Thyroid gland (tissue), 4 donors: ENCODE measurements around the gene SYT13. TPM values are rescaled to one million over a fixed set of nuclear protein-coding genes. Genes with fewer than 3 reads are reported as not detected.

Experiments used
- DNase-seq, 2 donors: peaks; one replicate each; pipeline ENCODE4 v3.0.0-alpha.2; 2019
- H3K27ac ChIP-seq, 3 donors: fragments of 200-600 bp; sonication (generic); 1 replicate in 2 of 3; 2 replicates in 1 of 3; pipeline ENCODE4 v1.5.1; 2016 to 2019; ENCODE audit warnings: mild to moderate bottlenecking in 1 of 3, moderate library complexity in 1 of 3
- H3K27me3 ChIP-seq: fragments of 200-600 bp; sonication (generic); one replicate; pipeline ENCODE4 v1.5.1; 2019
- H3K36me3 ChIP-seq, 2 donors: fragments of 200-600 bp; sonication (generic); one replicate each; pipeline ENCODE4 v1.5.1; 2016 to 2019
- H3K4me1 ChIP-seq, 2 donors: fragments of 200-600 bp; sonication (generic); one replicate each; pipeline ENCODE4 v1.5.1; 2017 to 2019
- H3K4me3 ChIP-seq, 3 donors: fragments of 200-600 bp; sonication (generic); replicated peaks in 1 of 3; 1 replicate in 2 of 3; 2 replicates in 1 of 3; pipeline ENCODE4 v1.5.1; 2016; ENCODE audit warnings: mild to moderate bottlenecking in 1 of 3
- H3K9me3 ChIP-seq: fragments of 200-600 bp; sonication (generic); one replicate; pipeline ENCODE4 v1.5.1; 2017
- POLR2A ChIP-seq, 2 donors: fragments of 450-650 bp; IDR thresholded peaks; one replicate each; pipeline ENCODE4 v1.6.1; 2017; ENCODE audit warnings: antibody characterized with exemption in 2 of 2, mild to moderate bottlenecking in 2 of 2, moderate library complexity in 1 of 2
- WGBS, 2 donors: methylation state at CpG; one replicate each; pipeline ENCODE4 v1.1.5; 2017; 5-methylcytosine and 5-hydroxymethylcytosine counted together
- intact Hi-C: fragments of 100-400 bp; cut with DNase I; formaldehyde crosslinking; loops from one replicate; pipeline ENCODE4 v1.15.1; 2023
- total RNA-seq, 4 donors: library from RNA; depleted of rRNA; stranded (reverse); fragments of >200 nt; gene quantifications; one replicate each; pipeline ENCODE4 v1.2.3, GENCODE V29; 2016
- TF ChIP-seq, protein P1 (sequence below), 6 experiments: fragments of 200-600 bp in 3 of 6; fragments of 450-650 bp in 3 of 6; sonication (generic) in 3 of 6; IDR thresholded peaks; one replicate each; pipeline ENCODE4 v1.5.1; 2016 to 2019; ENCODE audit warnings: antibody characterized with exemption in 6 of 6, mild to moderate bottlenecking in 2 of 6, inconsistent platforms in 1 of 6, moderate library complexity in 1 of 6

Gene SYT13
- total RNA-seq, 4 donors from 2014 or later, result 1.6 to 12.7 (median 4.3) TPM

DNA sequence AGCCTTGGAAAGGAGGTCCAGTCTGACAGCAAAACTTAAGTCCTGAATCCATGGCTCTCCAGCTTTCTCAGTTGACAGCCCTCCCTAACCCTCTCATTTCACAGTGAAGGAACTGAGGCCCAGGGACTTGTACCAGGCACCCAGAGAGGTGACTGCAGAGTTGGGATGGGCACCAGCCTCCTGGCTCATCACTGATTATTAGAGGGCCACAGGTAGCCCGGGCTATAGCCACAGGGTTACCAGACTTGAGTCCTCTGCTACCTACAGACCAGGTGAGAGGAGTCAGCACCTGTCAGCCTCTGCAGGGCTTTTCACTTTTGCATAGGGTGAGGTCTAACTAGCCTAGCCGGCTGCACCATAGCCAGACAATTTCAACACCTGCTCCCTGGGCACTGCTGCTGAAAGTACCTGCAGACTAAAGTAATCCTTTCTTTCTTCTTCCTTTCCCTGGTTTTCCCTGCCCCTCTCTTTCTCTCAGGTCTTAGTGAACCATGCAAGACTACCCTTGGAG, 37.6 kb downstream of the SYT13 start:
- 88 to 93% methylated on average over 2 of the region's 2 CpGs for WGBS, 2 donors
- H3K4me3 ChIP-seq, result no peak overlapping the region

GRCh38 chr11:45247433-45247832, 38.7 kb downstream of the SYT13 start:
- H3K4me1 ChIP-seq, result no peaks in the 10 kb centered on the region
- WGBS, 2 donors, result 47 to 68% methylated on average over 2 of the region's 2 CpGs
- no peaks in the 10 kb centered on the region for H3K9me3 ChIP-seq
- H3K4me3 ChIP-seq, result no peak overlapping the region
- no peak overlapping the region for H3K27ac ChIP-seq
- intact Hi-C loops, result no loop called here
- TF ChIP-seq POLR2A (IDR thresholded peaks at IDR 0.05), result no peak
- TF ChIP-seq, protein P1, sequence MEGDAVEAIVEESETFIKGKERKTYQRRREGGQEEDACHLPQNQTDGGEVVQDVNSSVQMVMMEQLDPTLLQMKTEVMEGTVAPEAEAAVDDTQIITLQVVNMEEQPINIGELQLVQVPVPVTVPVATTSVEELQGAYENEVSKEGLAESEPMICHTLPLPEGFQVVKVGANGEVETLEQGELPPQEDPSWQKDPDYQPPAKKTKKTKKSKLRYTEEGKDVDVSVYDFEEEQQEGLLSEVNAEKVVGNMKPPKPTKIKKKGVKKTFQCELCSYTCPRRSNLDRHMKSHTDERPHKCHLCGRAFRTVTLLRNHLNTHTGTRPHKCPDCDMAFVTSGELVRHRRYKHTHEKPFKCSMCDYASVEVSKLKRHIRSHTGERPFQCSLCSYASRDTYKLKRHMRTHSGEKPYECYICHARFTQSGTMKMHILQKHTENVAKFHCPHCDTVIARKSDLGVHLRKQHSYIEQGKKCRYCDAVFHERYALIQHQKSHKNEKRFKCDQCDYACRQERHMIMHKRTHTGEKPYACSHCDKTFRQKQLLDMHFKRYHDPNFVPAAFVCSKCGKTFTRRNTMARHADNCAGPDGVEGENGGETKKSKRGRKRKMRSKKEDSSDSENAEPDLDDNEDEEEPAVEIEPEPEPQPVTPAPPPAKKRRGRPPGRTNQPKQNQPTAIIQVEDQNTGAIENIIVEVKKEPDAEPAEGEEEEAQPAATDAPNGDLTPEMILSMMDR (IDR thresholded peaks at IDR 0.05), result no peak
- no peaks in the 10 kb centered on the region for H3K36me3 ChIP-seq
- DNase-seq, result no peak
- no peaks in the 10 kb centered on the region for H3K27me3 ChIP-seq

More for the DNA sequence above, 37.6 kb downstream of the SYT13 start:
- H3K27me3 ChIP-seq, result no peaks in the 10 kb centered on the region
- no peaks in the 10 kb centered on the region for H3K9me3 ChIP-seq
- DNase-seq, result no peak
- no peak for TF ChIP-seq POLR2A (IDR thresholded peaks at IDR 0.05)
- TF ChIP-seq, protein P1 (IDR thresholded peaks at IDR 0.05), result no peak
- H3K36me3 ChIP-seq, result no peaks in the 10 kb centered on the region
- no peak overlapping the region for H3K27ac ChIP-seq
- H3K4me1 ChIP-seq, result no peaks in the 10 kb centered on the region
- intact Hi-C loops, result no loop called here

- no peak for TF ChIP-seq POLR2A (IDR thresholded peaks at IDR 0.05)
- TF ChIP-seq, protein P1 (IDR thresholded peaks at IDR 0.05), result no peak
- H3K36me3 ChIP-seq, result no peaks in the 10 kb centered on the region
- WGBS, 2 donors, result 95% methylated on average over 8 of the region's 8 CpGs
- no peaks in the 10 kb centered on the region for H3K9me3 ChIP-seq
- intact Hi-C loops, result no loop called here
- no peaks in the 10 kb centered on the region for H3K27me3 ChIP-seq
- H3K4me1 ChIP-seq, result no peaks in the 10 kb centered on the region
- no peak overlapping the region for H3K27ac ChIP-seq
- H3K4me3 ChIP-seq, result no peak overlapping the region
- no peak for DNase-seq
Measured at GRCh38 chr11:45246241-45246640, 39.9 kb downstream of the SYT13 start.

- no peak for TF ChIP-seq POLR2A (IDR thresholded peaks at IDR 0.05)
- TF ChIP-seq, protein P1 (IDR thresholded peaks at IDR 0.05), result no peak
Measured at GRCh38 chr11:45245218-45246045, 40.7 kb downstream of the SYT13 start.

DNA sequence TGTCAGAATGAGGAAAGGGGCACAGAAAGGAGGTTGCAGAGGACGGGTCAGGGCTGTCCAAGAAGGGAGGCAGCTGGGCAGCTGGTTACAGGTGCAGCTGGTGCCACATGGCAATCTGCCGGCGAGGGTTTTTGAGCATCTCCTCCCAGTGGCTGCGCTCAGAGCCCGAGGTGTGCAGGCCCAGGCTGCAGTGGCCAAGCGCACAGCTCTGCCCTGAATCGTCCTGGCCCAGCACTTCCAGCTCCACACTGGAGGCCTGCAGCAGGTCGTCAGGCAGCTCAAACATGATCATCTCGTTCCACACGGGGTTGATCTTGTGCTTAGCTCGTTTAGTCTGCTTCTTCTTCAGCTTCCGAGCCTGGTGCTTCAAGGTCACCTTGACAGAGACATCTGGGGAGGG, 42.2 kb downstream of the SYT13 start:
- Histone ChIP-seq H3K9me3 (no peaks in the 10 kb centered on the region), H3K36me3 (no peaks in the 10 kb centered on the region), H3K27ac (no peak overlapping the region), H3K27me3 (no peaks in the 10 kb centered on the region), H3K4me1 (no peaks in the 10 kb centered on the region), H3K4me3 (no peak overlapping the region)
- TF ChIP-seq POLR2A (IDR thresholded peaks at IDR 0.05), result no peak
- TF ChIP-seq, protein P1 (IDR thresholded peaks at IDR 0.05), result no peak
- no peak for DNase-seq
- intact Hi-C loops, result no loop called here
- 81 to 87% methylated on average over 11 to 12 of the region's 12 CpGs for WGBS, 2 donors

More at GRCh38 chr11:45245218-45246045, 40.7 kb downstream of the SYT13 start:
- no peaks in the 10 kb centered on the region for H3K4me1 ChIP-seq
- DNase-seq, result no peak
- H3K27ac ChIP-seq, result no peak overlapping the region
- intact Hi-C loops, result no loop called here
- H3K36me3 ChIP-seq, result no peaks in the 10 kb centered on the region
- H3K9me3 ChIP-seq, result no peaks in the 10 kb centered on the region
- WGBS, 2 donors, result 91 to 96% methylated on average over 8 of the region's 8 CpGs
- H3K27me3 ChIP-seq, result no peaks in the 10 kb centered on the region
- no peak overlapping the region for H3K4me3 ChIP-seq
